Stomach (tissue), 4 donors: ENCODE measurements around the gene CFAP46.

Experiments used
- EP300 ChIP-seq: sonication (generic); formaldehyde crosslinking; IDR thresholded peaks from one replicate; pipeline ENCODE4 v1.6.1; 2017; ENCODE audit warnings: antibody characterized with exemption
- POLR2A ChIP-seq, 4 donors: fragments of 450-650 bp; IDR thresholded peaks; one replicate each; pipeline ENCODE4 v1.6.1; 2016; ENCODE audit warnings: antibody characterized with exemption in 4 of 4, control low read depth in 2 of 4, mild to moderate bottlenecking in 1 of 4, moderate library complexity in 1 of 4

- TF ChIP-seq POLR2A (IDR thresholded peaks at IDR 0.05) (no peak), EP300 (no peak)
Measured at GRCh38 chr10:132842397-132842796, 100.0 kb downstream of the CFAP46 start.
